Nephron (organoid): ENCODE measurements around the gene SYMPK.

Source experiments
- H3K27ac Mint-ChIP-seq, 3 experiments: 2 replicates each; pipeline ENCODE4 v1.8.0; 2020; ENCODE audit warnings: mixed read lengths in 3 of 3, mild to moderate bottlenecking in 2 of 3, moderate library complexity in 1 of 3
- H3K27me3 Mint-ChIP-seq: 2 replicates; pipeline ENCODE4 v1.8.0; 2021; ENCODE audit warnings: low read depth, mild to moderate bottlenecking, moderate library complexity, mixed read lengths
- H3K36me3 Mint-ChIP-seq: 2 replicates; pipeline ENCODE4 v1.8.0; 2020; ENCODE audit warnings: low read depth, mixed read lengths
- H3K4me1 Mint-ChIP-seq: 2 replicates; pipeline ENCODE4 v1.8.0; 2020; ENCODE audit warnings: mixed read lengths
- H3K4me3 Mint-ChIP-seq, 3 experiments: 2 replicates each; pipeline ENCODE4 v1.8.0; 2020; ENCODE audit warnings: mild to moderate bottlenecking in 3 of 3, mixed read lengths in 3 of 3, moderate library complexity in 2 of 3
- H3K9me3 Mint-ChIP-seq: 2 replicates; pipeline ENCODE4 v1.8.0; 2020; ENCODE audit warnings: mixed read lengths
- CTCF ChIP-seq, 3 experiments: fragments of 200-600 bp; sonication (generic); IDR thresholded peaks; one replicate each; pipeline ENCODE4 v1.5.0; 2021; ENCODE audit warnings: antibody characterized with exemption in 3 of 3; ENCODE audit not compliant: unreplicated experiment in 3 of 3

The SYMPK gene

GRCh38 chr19:45834970-45835369 lies 28.0 kb downstream of the SYMPK start:
- no peak for TF ChIP-seq CTCF (IDR thresholded peaks at IDR 0.05; ENCODE audit: unreplicated experiment in 3 of 3)
- H3K27ac Mint-ChIP-seq, result no peak overlapping the region
- H3K9me3 Mint-ChIP-seq, result no peaks in the 10 kb centered on the region
- H3K36me3 Mint-ChIP-seq, result peaks cover 75% of the 10 kb centered on the region
- H3K4me1 Mint-ChIP-seq, result no peaks in the 10 kb centered on the region
- no peaks in the 10 kb centered on the region for H3K27me3 Mint-ChIP-seq
- no peak overlapping the region for H3K4me3 Mint-ChIP-seq

GRCh38 chr19:45828945-45829344 lies 34.0 kb downstream of the SYMPK start:
- TF ChIP-seq CTCF (IDR thresholded peaks at IDR 0.05; ENCODE audit: unreplicated experiment in 3 of 3), result no peak
- no peaks in the 10 kb centered on the region for H3K9me3 Mint-ChIP-seq
- no peaks in the 10 kb centered on the region for H3K27me3 Mint-ChIP-seq
- H3K4me3 Mint-ChIP-seq, result no peak overlapping the region
- H3K4me1 Mint-ChIP-seq, result peaks cover 5% of the 10 kb centered on the region
- peaks cover 64% of the 10 kb centered on the region for H3K36me3 Mint-ChIP-seq
- no peak overlapping the region for H3K27ac Mint-ChIP-seq

GRCh38 chr19:45828523-45828922 lies 34.4 kb downstream of the SYMPK start:
- peaks cover 5% of the 10 kb centered on the region for H3K4me1 Mint-ChIP-seq

GRCh38 chr19:45827459-45828093 lies 35.4 kb downstream of the SYMPK start:
- Mint-ChIP-seq H3K4me1 (peaks cover 5% of the 10 kb centered on the region), H3K27me3 (no peaks in the 10 kb centered on the region), H3K4me3 (no peak overlapping the region), H3K36me3 (peaks cover 56% of the 10 kb centered on the region), H3K9me3 (no peaks in the 10 kb centered on the region), H3K27ac (no peak overlapping the region)
- no peak for TF ChIP-seq CTCF (IDR thresholded peaks at IDR 0.05; ENCODE audit: unreplicated experiment in 3 of 3)

More at GRCh38 chr19:45828523-45828922, 34.4 kb downstream of the SYMPK start:
- Mint-ChIP-seq H3K4me3 (no peak overlapping the region), H3K27ac (no peak overlapping the region), H3K36me3 (peaks cover 62% of the 10 kb centered on the region), H3K9me3 (no peaks in the 10 kb centered on the region), H3K27me3 (no peaks in the 10 kb centered on the region)
- no peak for TF ChIP-seq CTCF (IDR thresholded peaks at IDR 0.05; ENCODE audit: unreplicated experiment in 3 of 3)

- TF ChIP-seq CTCF (IDR thresholded peaks at IDR 0.05; ENCODE audit: unreplicated experiment in 3 of 3), result no peak
- H3K27ac Mint-ChIP-seq, result no peak overlapping the region
- no peaks in the 10 kb centered on the region for H3K27me3 Mint-ChIP-seq
- H3K4me3 Mint-ChIP-seq, result no peak overlapping the region
- no peaks in the 10 kb centered on the region for H3K9me3 Mint-ChIP-seq
- H3K4me1 Mint-ChIP-seq, result peaks cover 5% of the 10 kb centered on the region
- peaks cover 51% of the 10 kb centered on the region for H3K36me3 Mint-ChIP-seq
Observed at GRCh38 chr19:45826934-45827333, 36.0 kb downstream of the SYMPK start.
